IPS-18c (cell line): Measurements from ENCODE around the gene ARID1B.

Source experiments
- H3K4me3 ChIP-seq: 2 replicates; pipeline ENCODE4 v1.7.0; 2013; ENCODE audit warnings: low read depth, mild to moderate bottlenecking, low read length, moderate library complexity; ENCODE audit not compliant: insufficient read depth
- H3K9me3 ChIP-seq: one replicate; pipeline ENCODE4 v1.6.1; 2013; ENCODE audit warnings: mild to moderate bottlenecking, low read length, moderate library complexity; ENCODE audit not compliant: control insufficient read depth, insufficient read depth

The ARID1B gene

GRCh38 chr6:157254538-157254937 is 477.4 kb downstream of the ARID1B start:
- H3K9me3 ChIP-seq, result no peaks in the 10 kb centered on the region
- H3K4me3 ChIP-seq, result no peak overlapping the region

GRCh38 chr6:157255079-157255478 is 477.9 kb downstream of the ARID1B start:
- Histone ChIP-seq H3K9me3 (no peaks in the 10 kb centered on the region), H3K4me3 (no peak overlapping the region)

GRCh38 chr6:157258878-157259277 is 481.7 kb downstream of the ARID1B start:
- no peak overlapping the region for H3K4me3 ChIP-seq
- no peaks in the 10 kb centered on the region for H3K9me3 ChIP-seq

GRCh38 chr6:157259443-157259842 is 482.3 kb downstream of the ARID1B start:
- H3K4me3 ChIP-seq, result no peak overlapping the region
- H3K9me3 ChIP-seq, result no peaks in the 10 kb centered on the region
